Left lung (tissue), 10 donors: ENCODE data around the gene LRRC74B. TPM values are rescaled to one million over a fixed set of nuclear protein-coding genes. Genes with fewer than 3 reads are reported as not detected.

Source experiments
- ATAC-seq: fragments of 200-7000 bp; cut with Tn5 transposase; one replicate; pipeline ENCODE4 v1.9.1; 2020; ENCODE audit warnings: moderate library complexity
- DNase-seq, 4 donors: peaks; one replicate each; pipeline ENCODE4 v3.0.0-alpha.2; 2013 to 2020
- H3K27ac ChIP-seq, 2 donors: fragments of 200-600 bp; sonication (generic) in 1 of 2; one replicate each; pipeline versions ENCODE4 v1.5.0 to v1.8.0; 2020 to 2021
- H3K27me3 ChIP-seq, 2 donors: fragments of 200-600 bp; sonication (generic) in 1 of 2; one replicate each; pipeline versions ENCODE4 v1.5.0 to v1.8.0; 2020 to 2021
- H3K36me3 ChIP-seq, 2 donors: fragments of 200-600 bp; sonication (generic) in 1 of 2; one replicate each; pipeline versions ENCODE4 v1.5.0 to v1.8.0; 2020 to 2021
- H3K4me1 ChIP-seq, 2 donors: fragments of 200-600 bp; one replicate each; pipeline ENCODE4 v1.8.0; 2021
- H3K4me3 ChIP-seq, 2 donors: fragments of 200-600 bp; sonication (generic) in 1 of 2; one replicate each; pipeline versions ENCODE4 v1.5.0 to v1.8.0; 2020 to 2021; ENCODE audit warnings: mild to moderate bottlenecking in 1 of 2
- H3K9me3 ChIP-seq, 2 donors: fragments of 200-600 bp; sonication (generic) in 1 of 2; one replicate each; pipeline versions ENCODE4 v1.5.0 to v1.8.0; 2020 to 2021
- intact Hi-C, 2 donors: fragments of 100-400 bp; cut with DNase I; formaldehyde crosslinking; loops; one replicate each; pipeline versions ENCODE4 v1.11.2 to v1.14.2; 2022
- polyA plus RNA-seq, 6 donors: library from polyadenylated mRNA; unstranded; fragments of 120-200 nt; gene quantifications; one replicate each; pipeline ENCODE4 v1.2.1, GENCODE V29; 2013; ENCODE audit not compliant: insufficient read length in 6 of 6
- total RNA-seq, 2 donors: library from RNA; stranded (reverse); fragmentation: NEBNext Ultra II Directional; extraction: Animal tissue kit (Norgen Biotek cat#: 25700); gene quantifications; one replicate each; pipeline ENCODE4 v1.2.1, GENCODE V29; 2021
- TF ChIP-seq, protein P1 (sequence below), 2 donors: fragments of 200-600 bp; sonication (generic) in 1 of 2; IDR thresholded peaks; one replicate each; pipeline versions ENCODE4 v1.5.0 to v1.8.0; 2021; ENCODE audit warnings: antibody characterized with exemption in 2 of 2
- donor health status: DM: no; HTN: yes; CAD: no.
- donor health status: DM: no; HTN: no; CAD: no.

The LRRC74B gene
- total and polyA plus RNA-seq, 8 donors, result 0.31 to 2.2 (median 1.2) TPM; not detected in 1

DNA sequence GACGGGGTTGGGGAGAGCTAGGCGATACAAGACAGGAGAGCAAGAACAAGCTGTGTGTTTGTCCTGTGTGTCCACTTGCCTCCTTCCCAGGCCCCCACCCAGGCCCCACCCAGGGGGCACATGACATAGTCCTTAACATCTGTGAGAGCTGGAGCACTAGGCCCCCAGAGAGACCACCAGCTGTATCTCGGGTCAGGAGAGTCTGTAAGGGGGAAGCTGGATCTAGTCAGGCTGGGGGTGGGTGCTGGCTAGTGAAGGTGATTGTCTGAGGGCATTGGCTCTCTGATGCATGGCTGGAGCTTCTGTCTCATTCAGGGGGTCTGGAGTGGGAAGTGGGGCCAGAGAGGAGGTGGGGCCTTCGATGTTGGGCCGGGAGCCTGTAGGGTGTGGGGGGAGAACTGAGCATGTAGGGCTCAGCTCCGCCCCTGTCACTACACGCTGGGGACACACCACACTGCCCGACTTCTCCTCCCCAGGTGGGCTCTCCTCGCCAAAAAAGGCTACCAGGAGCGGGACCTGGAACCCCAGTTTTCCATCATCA lies 30.2 kb upstream of the LRRC74B start:
- Histone ChIP-seq H3K27ac (no peak overlapping the region), H3K36me3 (no peaks in the 10 kb centered on the region), H3K27me3 (peaks cover 0 to 17% of the 10 kb centered on the region in 2 donors), H3K4me1 (peaks cover 10 to 14% of the 10 kb centered on the region in 2 donors), H3K9me3 (no peaks in the 10 kb centered on the region), H3K4me3 (no peak overlapping the region)
- ATAC-seq (no peak), DNase-seq (peak in 1 of 4 donors; percentile 25)
- TF ChIP-seq, protein P1, sequence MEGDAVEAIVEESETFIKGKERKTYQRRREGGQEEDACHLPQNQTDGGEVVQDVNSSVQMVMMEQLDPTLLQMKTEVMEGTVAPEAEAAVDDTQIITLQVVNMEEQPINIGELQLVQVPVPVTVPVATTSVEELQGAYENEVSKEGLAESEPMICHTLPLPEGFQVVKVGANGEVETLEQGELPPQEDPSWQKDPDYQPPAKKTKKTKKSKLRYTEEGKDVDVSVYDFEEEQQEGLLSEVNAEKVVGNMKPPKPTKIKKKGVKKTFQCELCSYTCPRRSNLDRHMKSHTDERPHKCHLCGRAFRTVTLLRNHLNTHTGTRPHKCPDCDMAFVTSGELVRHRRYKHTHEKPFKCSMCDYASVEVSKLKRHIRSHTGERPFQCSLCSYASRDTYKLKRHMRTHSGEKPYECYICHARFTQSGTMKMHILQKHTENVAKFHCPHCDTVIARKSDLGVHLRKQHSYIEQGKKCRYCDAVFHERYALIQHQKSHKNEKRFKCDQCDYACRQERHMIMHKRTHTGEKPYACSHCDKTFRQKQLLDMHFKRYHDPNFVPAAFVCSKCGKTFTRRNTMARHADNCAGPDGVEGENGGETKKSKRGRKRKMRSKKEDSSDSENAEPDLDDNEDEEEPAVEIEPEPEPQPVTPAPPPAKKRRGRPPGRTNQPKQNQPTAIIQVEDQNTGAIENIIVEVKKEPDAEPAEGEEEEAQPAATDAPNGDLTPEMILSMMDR (IDR thresholded peaks at IDR 0.05), result no peak
- intact Hi-C loops, result no loop called here

DNA sequence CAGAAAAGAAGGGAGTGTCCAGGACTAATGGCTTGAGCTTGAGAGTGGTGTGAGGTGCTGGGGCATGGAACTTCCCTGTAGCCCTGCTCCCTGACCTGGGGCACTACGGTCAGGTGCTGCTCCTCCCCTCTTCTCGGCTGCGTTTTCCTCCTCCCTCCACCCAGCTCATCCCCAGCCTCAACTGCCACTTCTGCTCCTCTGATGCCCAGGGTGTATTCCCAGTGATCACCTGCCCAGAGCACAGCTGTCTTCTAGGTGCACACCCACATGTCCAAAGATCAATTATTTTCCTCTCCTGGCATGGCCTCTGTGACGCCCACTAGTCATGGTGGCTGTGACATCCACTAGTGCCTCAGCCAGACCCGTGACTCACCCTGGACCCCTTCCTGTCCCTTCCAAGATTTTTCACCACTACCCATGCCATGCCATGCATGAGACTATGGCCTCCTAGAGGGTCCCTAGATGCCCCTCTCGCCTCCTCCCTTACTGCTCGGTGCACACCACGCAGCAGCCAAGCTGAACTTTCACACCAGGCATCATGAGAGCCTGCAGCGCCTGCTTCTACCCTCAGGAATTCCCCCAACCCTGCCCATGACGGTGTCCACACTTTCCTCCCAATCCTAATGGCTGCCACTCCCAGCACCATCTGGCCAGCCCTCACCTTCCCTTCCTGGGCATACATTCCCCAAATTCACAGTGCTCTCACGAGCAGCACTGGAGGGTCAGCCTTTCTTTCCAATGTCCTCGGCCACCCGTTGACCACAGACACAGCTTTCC lies 28.9 kb upstream of the LRRC74B start:
- H3K36me3 ChIP-seq, result no peaks in the 10 kb centered on the region
- TF ChIP-seq, protein P1 (IDR thresholded peaks at IDR 0.05), result no peak
- peaks cover 0 to 17% of the 10 kb centered on the region in 2 donors for H3K27me3 ChIP-seq
- intact Hi-C loops, result no loop called here
- no peak overlapping the region for H3K27ac ChIP-seq
- H3K9me3 ChIP-seq, result no peaks in the 10 kb centered on the region
- H3K4me1 ChIP-seq, result peaks cover 10 to 14% of the 10 kb centered on the region in 2 donors
- H3K4me3 ChIP-seq, result no peak overlapping the region
- no peak for ATAC-seq
- peak in 1 of 4 donors; percentile 36 for DNase-seq

DNA sequence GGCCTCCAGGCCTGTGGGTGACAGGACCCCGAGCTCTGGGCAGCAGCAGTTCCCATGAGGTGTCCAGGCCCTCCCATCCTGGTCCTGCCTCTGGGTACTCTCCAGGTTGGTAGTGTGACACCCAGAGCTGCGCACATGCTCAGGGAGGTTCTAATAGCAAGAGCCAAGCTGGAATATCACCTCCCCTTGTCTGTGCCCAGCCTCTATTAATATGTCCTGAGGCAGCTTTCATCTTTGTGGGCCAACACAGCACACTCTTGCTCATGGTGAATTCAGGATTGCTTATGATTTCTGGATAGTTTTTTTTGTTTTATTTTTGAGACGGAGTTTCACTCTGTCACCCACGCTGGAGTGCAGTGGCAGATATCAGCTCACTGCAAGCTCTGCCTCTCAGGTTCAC lies 27.4 kb upstream of the LRRC74B start:
- H3K27ac ChIP-seq, result no peak overlapping the region
- intact Hi-C loops, result no loop called here
- no peaks in the 10 kb centered on the region for H3K9me3 ChIP-seq
- TF ChIP-seq, protein P1 (IDR thresholded peaks at IDR 0.05), result no peak
- ATAC-seq (no peak), DNase-seq (peak in 1 of 4 donors; percentile 35)
- H3K36me3 ChIP-seq, result no peaks in the 10 kb centered on the region
- H3K27me3 ChIP-seq, result peaks cover 0 to 17% of the 10 kb centered on the region in 2 donors
- H3K4me3 ChIP-seq, result no peak overlapping the region
- H3K4me1 ChIP-seq, result peaks cover 10 to 14% of the 10 kb centered on the region in 2 donors

DNA sequence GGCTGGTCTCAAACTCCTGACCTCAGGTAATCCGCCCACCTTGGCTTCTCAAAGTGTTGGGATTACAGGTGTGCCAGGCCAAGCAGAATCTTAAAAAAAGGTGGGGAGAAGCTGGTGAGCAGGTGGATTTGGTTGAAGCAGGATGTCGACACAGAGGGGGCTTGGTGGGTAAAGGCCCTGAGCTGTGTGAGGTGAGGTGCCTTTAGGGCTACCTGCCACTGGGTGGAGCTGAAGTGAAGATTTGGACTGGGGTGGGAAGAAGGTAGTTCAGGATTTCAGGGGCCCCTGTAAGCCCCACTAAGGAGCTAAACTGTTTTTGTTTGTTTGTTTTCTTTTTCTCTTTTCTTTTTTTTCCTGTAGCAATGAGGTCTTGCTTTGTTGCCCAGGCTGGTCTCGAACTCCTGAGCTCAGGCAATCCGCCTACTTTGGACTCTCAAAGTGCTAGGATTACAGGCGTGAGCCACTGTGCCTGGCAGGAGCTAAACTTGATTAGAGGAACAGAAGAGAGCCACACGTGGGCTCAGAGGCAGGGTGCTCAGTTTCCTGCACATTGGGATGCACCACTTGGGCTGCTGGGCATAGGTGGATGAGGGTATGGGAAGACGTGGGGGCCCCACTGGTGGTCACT lies 24.8 kb upstream of the LRRC74B start:
- Histone ChIP-seq H3K4me3 (no peak overlapping the region), H3K27ac (no peak overlapping the region), H3K4me1 (no peaks in the 10 kb centered on the region), H3K9me3 (no peaks in the 10 kb centered on the region), H3K36me3 (no peaks in the 10 kb centered on the region), H3K27me3 (no peaks in the 10 kb centered on the region)
- ATAC-seq, result peak; percentile 46
- TF ChIP-seq, protein P1 (IDR thresholded peaks at IDR 0.05), result no peak
- intact Hi-C loops, result no loop called here
- DNase-seq, result peak in 1 of 4 donors; percentile 8

DNA sequence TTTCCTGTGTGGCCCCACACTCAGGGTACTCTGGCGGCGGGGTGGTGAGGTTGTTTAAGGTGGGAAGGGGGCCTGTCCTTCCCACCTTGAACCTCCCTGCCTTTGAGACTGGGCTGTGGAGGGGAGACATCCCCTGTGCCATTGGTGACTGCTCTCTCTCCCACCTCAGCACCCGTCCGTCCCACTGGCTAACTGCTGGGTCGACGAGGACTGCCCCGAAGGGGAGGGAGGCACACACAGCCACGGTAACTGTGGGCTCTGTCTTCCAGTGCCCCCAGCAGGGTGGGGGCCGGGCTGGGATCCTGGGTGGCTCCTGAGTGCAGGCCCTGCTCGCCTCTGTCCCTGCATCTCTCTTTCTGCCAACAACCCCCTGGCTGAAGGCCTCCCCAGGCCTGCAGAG lies 23.2 kb upstream of the LRRC74B start:
- no peaks in the 10 kb centered on the region for H3K9me3 ChIP-seq
- H3K36me3 ChIP-seq, result no peaks in the 10 kb centered on the region
- ATAC-seq, result no peak
- peak in 1 of 4 donors; percentile 65 for DNase-seq
- intact Hi-C loops, result no loop called here
- no peaks in the 10 kb centered on the region for H3K4me1 ChIP-seq
- no peak overlapping the region for H3K27ac ChIP-seq
- TF ChIP-seq, protein P1 (IDR thresholded peaks at IDR 0.05), result no peak
- no peaks in the 10 kb centered on the region for H3K27me3 ChIP-seq
- H3K4me3 ChIP-seq, result no peak overlapping the region
